K562 (cell line): Measurements from ENCODE around the gene ERGIC3.

Experiments
- CTCF ChIP-seq, 3 experiments: IDR thresholded peaks in 2 of 3; conservative IDR thresholded peaks in 1 of 3; 2 replicates each; pipeline ENCODE4 v1.5.1; 2011 to 2012; ENCODE audit warnings: low read length in 3 of 3, mild to moderate bottlenecking in 3 of 3, control low read depth in 2 of 3, improper control_type of control experiment in 1 of 3, inconsistent platforms in 1 of 3, low read depth in 1 of 3, mixed read lengths in 1 of 3, moderate library complexity in 1 of 3; ENCODE audit not compliant: insufficient read depth in 2 of 3
- HMG20A ChIP-seq: fragments of 450-650 bp; formaldehyde crosslinking; conservative IDR thresholded peaks from 2 replicates; pipeline ENCODE4 v1.4.0; 2020; ENCODE audit warnings: mild to moderate bottlenecking, mixed read lengths
- LARP7 ChIP-seq: fragments of 450-650 bp; IDR thresholded peaks from 2 replicates; pipeline ENCODE4 v1.6.1; 2016
- NCOA6 ChIP-seq: fragments of 450-650 bp; IDR thresholded peaks from 2 replicates; pipeline ENCODE4 v1.6.1; 2017; ENCODE audit warnings: mild to moderate bottlenecking
- NFYB ChIP-seq: IDR thresholded peaks from 2 replicates; pipeline ENCODE4 v1.6.1; 2011; ENCODE audit warnings: mild to moderate bottlenecking, moderate library complexity; ENCODE audit not compliant: insufficient read length; ENCODE audit errors: extremely low read depth
- POLR2G ChIP-seq: fragments of 200-400 bp; formaldehyde crosslinking; IDR thresholded peaks from 2 replicates; pipeline ENCODE4 v1.6.1; 2017; ENCODE audit warnings: low read depth, mild to moderate bottlenecking, antibody characterized with exemption, low read length, moderate library complexity
- THAP12 ChIP-seq: fragments of 250-450 bp; sonication (Bioruptor Pico); IDR thresholded peaks from 2 replicates; pipeline ENCODE4 v1.9.0; 2021; ENCODE audit warnings: mild to moderate bottlenecking, inconsistent platforms
- USF2 ChIP-seq: sonication (generic); formaldehyde crosslinking; IDR thresholded peaks from 2 replicates; pipeline ENCODE4 v1.5.0; 2020; ENCODE audit warnings: missing genetic modification reagents
- ZNF764 ChIP-seq: fragments of 250-450 bp; sonication (Bioruptor Pico); IDR thresholded peaks from 2 replicates; pipeline ENCODE4 v1.4.0; 2020; ENCODE audit warnings: low read depth, mild to moderate bottlenecking, moderate library complexity

- no peak for TF ChIP-seq CTCF (IDR thresholded peaks at IDR 0.05 in 2 of 3, conservative IDR thresholded peaks at IDR 0.05 in 1 of 3; ENCODE audit: insufficient read depth in 2 of 3, low read depth in 1 of 3, low read length in 3 of 3)
- no peak for TF ChIP-seq NCOA6
- TF ChIP-seq LARP7, result no peak
- TF ChIP-seq POLR2G, result no peak
- no peak for TF ChIP-seq HMG20A (CRISPR knock-in tag)
- TF ChIP-seq THAP12 (CRISPR knock-in tag), result no peak
- TF ChIP-seq ZNF764 (CRISPR knock-in tag), result no peak
- TF ChIP-seq NFYB, result no peak
- no peak for TF ChIP-seq USF2 (CRISPR knock-in tag)
Measured at GRCh38 chr20:35541118-35541782, 628 bp upstream of the ERGIC3 start.
